Measurements from ENCODE around the gene SLC6A3. TPM values are rescaled to one million over a fixed set of nuclear protein-coding genes. Genes with fewer than 3 reads are reported as not detected.

SLC6A3 gene
- total RNA-seq = not detected

DNA sequence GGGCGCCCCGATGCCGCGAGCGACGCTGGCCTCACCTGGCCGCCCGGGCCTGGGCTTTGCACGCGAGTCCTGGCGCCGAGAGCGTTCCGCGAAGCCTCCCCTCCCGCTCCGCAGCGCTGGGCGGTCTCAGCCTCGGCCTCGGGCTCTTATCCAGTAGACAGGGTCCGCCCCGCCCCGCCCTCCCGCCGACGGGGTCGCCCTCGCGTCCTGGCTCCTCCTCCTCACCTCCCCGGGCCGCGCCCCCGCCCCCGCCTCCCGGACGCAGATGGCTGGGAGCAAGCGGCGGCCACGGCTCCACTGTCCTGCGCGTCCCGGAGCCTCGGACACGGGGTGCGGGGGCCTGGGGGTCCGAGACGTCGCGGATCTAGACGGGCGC lies at the start of gene SLC6A3:
Gene SLC6A3, minus strand, starts transcription at position 128 of the 376 bp plus-strand sequence. CDS start 2,243 bp downstream, outside the sequence.

DNA sequence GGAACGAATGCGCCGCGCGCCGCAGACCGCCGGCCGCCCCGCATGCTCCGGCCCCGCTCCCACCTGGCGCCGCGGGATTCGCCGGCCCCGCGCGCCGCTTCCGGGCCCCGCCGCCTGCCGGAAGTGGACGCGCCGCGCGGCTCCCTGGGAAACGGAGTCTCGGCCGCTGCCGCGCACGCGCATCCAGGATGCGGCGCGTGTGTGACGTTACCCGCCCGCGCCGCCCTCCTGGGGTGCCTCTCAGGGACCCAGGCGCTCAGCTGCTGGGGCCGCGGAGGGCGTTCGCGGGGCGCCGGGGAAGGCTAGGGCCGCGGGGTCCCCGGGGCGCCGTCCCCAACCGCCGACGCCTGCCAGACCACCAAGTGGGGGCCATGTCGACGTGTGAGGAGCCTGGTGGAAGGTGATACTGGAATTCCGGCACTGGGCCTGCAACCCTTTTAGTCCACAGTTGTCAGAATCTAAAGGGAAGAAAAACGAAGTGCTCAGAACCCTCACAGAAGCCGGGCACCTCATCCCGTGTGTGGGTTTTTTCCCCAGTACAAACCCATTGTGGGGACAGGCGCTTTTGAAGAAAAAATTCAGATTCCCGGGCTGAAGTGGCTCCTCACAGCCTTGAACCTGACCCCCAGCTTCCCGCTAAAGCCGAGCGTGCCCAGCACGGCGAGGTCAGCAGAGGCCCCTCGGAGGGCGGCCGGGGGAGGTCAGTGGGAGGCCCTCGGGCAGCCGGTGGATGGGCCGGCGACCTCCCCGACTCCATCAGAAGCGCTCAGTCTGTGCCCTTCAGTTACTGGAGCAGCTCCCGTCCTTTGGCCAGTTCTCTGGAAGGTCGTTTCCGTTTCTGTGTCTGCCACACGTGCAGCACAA lies 100.0 kb downstream of the SLC6A3 start, which contains the start of gene CLPTM1L:
Gene CLPTM1L, minus strand, starts transcription at position 125 of the 864 bp plus-strand sequence. CDS start 258 bp downstream, outside the sequence.

Other genes with a start within 250 kb of the SLC6A3 start
- not detected for gene SLC6A19, start 243.8 kb downstream of the SLC6A3 start, total RNA-seq
- not detected for gene SLC6A18, start 220.1 kb downstream of the SLC6A3 start, total RNA-seq
- gene TERT, start 150.4 kb downstream of the SLC6A3 start, total RNA-seq = not detected
- gene CLPTM1L, start 100.3 kb downstream of the SLC6A3 start, total RNA-seq = 100 to 1,000 TPM; 143 to 229 TPM
- 10 to 100 TPM; 54.0 to 71.9 TPM for gene LPCAT1, start 78.5 kb upstream of the SLC6A3 start, total RNA-seq